Gastroesophageal sphincter (tissue), 3 donors: ENCODE data around the gene CDH23.

Experiments
- POLR2A ChIP-seq, 2 donors: fragments of 450-650 bp; IDR thresholded peaks; one replicate each; pipeline ENCODE4 v1.6.1; 2017; ENCODE audit warnings: antibody characterized with exemption in 2 of 2, mild to moderate bottlenecking in 2 of 2, moderate library complexity in 1 of 2
- TF ChIP-seq, protein P1 (sequence below), 4 experiments: fragments of 200-600 bp in 2 of 4; fragments of 450-650 bp in 2 of 4; sonication (generic) in 1 of 4; IDR thresholded peaks; one replicate each; pipeline ENCODE4 v1.5.1; 2017 to 2019; ENCODE audit warnings: antibody characterized with exemption in 4 of 4, mild to moderate bottlenecking in 2 of 4, moderate library complexity in 2 of 4

DNA sequence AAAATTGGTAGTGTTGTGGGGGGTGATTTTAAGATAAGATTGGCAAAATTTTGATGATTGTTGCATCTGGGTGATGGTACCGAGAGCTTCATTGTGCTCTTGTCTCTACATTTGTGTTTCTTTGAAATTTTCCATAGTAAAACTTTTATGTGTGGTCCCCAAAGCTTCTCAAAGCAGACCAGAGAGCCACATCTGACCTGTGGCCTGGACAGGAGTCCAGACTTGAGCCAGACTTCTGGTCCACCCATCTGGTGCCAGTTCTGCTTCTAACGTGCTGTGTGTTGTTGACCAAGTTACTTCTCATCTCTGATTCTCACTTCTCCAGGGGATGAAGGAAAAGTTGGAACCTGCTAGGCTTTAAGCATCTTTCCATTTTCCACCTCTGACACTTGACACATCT lies 202.8 kb downstream of the CDH23 start:
- TF ChIP-seq, protein P1, sequence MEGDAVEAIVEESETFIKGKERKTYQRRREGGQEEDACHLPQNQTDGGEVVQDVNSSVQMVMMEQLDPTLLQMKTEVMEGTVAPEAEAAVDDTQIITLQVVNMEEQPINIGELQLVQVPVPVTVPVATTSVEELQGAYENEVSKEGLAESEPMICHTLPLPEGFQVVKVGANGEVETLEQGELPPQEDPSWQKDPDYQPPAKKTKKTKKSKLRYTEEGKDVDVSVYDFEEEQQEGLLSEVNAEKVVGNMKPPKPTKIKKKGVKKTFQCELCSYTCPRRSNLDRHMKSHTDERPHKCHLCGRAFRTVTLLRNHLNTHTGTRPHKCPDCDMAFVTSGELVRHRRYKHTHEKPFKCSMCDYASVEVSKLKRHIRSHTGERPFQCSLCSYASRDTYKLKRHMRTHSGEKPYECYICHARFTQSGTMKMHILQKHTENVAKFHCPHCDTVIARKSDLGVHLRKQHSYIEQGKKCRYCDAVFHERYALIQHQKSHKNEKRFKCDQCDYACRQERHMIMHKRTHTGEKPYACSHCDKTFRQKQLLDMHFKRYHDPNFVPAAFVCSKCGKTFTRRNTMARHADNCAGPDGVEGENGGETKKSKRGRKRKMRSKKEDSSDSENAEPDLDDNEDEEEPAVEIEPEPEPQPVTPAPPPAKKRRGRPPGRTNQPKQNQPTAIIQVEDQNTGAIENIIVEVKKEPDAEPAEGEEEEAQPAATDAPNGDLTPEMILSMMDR (IDR thresholded peaks at IDR 0.05): no peak
- no peak for TF ChIP-seq POLR2A (IDR thresholded peaks at IDR 0.05)
